GM12875 (cell line): ENCODE results near the gene SIX2.
"Not testable (repeated sequence)": the region's sequence is repeated elsewhere in the genome, so short reads cannot be mapped to it uniquely, and the experiment has no call there.

Experiments used
- H3K4me3 ChIP-seq: one replicate; pipeline ENCODE4 v1.5.1; 2011; ENCODE audit warnings: low read depth, low read length, control low read depth
- TF ChIP-seq, protein P1 (sequence below): IDR thresholded peaks from 2 replicates; pipeline ENCODE4 v1.5.1; 2011; ENCODE audit warnings: low read depth, mild to moderate bottlenecking, control low read depth, inconsistent platforms, low read length, moderate library complexity, borderline replicate concordance; ENCODE audit not compliant: insufficient read depth

SIX2 gene

DNA sequence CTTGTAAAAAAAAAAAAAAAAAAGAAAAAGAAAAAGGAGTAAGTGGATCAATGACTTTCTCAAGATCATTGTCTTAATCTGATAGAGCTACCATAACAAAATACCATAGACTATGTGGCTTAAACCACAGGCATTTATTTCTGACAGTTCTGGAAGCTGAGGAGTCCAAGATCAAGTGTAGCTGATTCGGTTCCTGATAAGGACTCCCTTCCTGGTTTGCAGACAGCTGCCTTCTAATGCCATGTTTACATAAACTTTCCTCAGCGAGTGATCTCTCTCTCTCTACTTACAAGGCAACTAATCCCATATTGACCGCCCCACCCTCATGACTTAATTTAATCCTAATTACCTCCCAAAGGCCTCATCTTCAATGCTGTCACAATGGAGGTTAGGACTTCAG is 36.5 kb upstream of the SIX2 start:
- TF ChIP-seq, protein P1, sequence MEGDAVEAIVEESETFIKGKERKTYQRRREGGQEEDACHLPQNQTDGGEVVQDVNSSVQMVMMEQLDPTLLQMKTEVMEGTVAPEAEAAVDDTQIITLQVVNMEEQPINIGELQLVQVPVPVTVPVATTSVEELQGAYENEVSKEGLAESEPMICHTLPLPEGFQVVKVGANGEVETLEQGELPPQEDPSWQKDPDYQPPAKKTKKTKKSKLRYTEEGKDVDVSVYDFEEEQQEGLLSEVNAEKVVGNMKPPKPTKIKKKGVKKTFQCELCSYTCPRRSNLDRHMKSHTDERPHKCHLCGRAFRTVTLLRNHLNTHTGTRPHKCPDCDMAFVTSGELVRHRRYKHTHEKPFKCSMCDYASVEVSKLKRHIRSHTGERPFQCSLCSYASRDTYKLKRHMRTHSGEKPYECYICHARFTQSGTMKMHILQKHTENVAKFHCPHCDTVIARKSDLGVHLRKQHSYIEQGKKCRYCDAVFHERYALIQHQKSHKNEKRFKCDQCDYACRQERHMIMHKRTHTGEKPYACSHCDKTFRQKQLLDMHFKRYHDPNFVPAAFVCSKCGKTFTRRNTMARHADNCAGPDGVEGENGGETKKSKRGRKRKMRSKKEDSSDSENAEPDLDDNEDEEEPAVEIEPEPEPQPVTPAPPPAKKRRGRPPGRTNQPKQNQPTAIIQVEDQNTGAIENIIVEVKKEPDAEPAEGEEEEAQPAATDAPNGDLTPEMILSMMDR, result no peak
- no peak overlapping the region for H3K4me3 ChIP-seq

GRCh38 chr2:45044916-45045315 is 35.7 kb upstream of the SIX2 start:
- H3K4me3 ChIP-seq, result no peak overlapping the region
- TF ChIP-seq, protein P1, result no peak

GRCh38 chr2:45043174-45043573 is 33.9 kb upstream of the SIX2 start:
- H3K4me3 ChIP-seq, result no peak overlapping the region
- TF ChIP-seq, protein P1, result no peak

GRCh38 chr2:45042401-45042800 is 33.1 kb upstream of the SIX2 start:
- TF ChIP-seq, protein P1, result no peak
- no peak overlapping the region for H3K4me3 ChIP-seq

DNA sequence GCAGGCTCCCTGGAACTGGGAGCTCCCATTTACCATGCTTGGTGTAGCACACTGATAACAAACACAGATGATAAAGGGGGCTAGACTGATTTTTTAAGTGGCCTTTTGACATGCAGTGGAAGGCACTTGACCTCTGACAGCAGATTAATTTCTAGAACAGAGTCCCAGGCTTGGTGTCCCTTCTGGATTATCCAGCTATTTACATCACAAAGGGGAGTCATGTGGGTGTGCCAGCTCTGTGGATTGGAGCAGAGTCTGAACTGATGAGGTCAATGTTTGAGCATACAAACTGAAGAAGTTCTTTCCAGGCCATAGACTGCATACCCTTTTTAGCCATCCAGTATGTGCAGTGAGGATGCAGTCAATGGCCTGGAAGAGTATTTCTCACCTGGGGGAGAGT is 31.5 kb upstream of the SIX2 start:
- H3K4me3 ChIP-seq, result no peak overlapping the region
- TF ChIP-seq, protein P1, result no peak

GRCh38 chr2:45039804-45040203 is 30.6 kb upstream of the SIX2 start:
- H3K4me3 ChIP-seq, result not testable (repeated sequence)

GRCh38 chr2:45038861-45039260 is 29.6 kb upstream of the SIX2 start:
- not testable (repeated sequence) for H3K4me3 ChIP-seq

DNA sequence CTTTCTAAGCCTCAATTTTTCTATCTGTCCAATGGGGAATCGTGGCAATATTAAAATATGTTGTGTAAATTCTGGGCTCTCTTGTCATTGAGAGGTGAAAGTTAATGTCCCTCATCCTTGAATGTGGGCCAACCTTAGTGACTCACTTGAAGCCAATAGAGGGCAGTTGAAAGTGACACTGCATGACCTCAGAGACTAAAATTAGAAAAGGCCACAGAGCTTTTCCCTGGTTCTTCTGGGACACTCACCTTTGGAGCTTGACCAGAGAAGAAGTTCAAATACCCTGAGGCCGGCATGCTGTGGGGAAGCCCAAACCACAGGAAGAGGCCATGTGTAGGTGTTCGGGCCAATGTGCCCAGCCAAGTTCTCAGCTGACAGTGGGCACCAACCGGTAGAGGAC is 24.1 kb upstream of the SIX2 start:
- no peak overlapping the region for H3K4me3 ChIP-seq
- TF ChIP-seq, protein P1, result no peak

GRCh38 chr2:45031028-45031427 is 21.8 kb upstream of the SIX2 start:
- TF ChIP-seq, protein P1, result no peak
- H3K4me3 ChIP-seq, result no peak overlapping the region
